Stomach smooth muscle (tissue), 2 donors: ENCODE measurements around the gene ZNF469.

Experiments used
- H3K27ac ChIP-seq: one replicate; pipeline ENCODE4 v1.7.0; 2013; ENCODE audit warnings: mild to moderate bottlenecking, low read length, inconsistent platforms
- H3K27me3 ChIP-seq, 2 donors: one replicate each; pipeline ENCODE4 v1.7.0; 2013; ENCODE audit warnings: low read length in 2 of 2; ENCODE audit not compliant: insufficient read depth in 2 of 2, control insufficient read depth in 1 of 2
- H3K36me3 ChIP-seq, 2 donors: one replicate each; pipeline ENCODE4 v1.7.0; 2013; ENCODE audit warnings: low read length in 2 of 2; ENCODE audit not compliant: control insufficient read depth in 2 of 2, insufficient read depth in 2 of 2
- H3K4me1 ChIP-seq: one replicate; pipeline ENCODE4 v1.7.0; 2013; ENCODE audit warnings: low read length; ENCODE audit not compliant: control insufficient read depth, insufficient read depth
- H3K4me3 ChIP-seq, 2 donors: one replicate each; pipeline ENCODE4 v1.7.0; 2013; ENCODE audit warnings: low read length in 2 of 2
- H3K9ac ChIP-seq, 2 donors: one replicate each; pipeline ENCODE4 v1.7.0; 2013; ENCODE audit warnings: low read length in 2 of 2, mild to moderate bottlenecking in 1 of 2
- H3K9me3 ChIP-seq, 2 donors: one replicate each; pipeline ENCODE4 v1.7.0; 2013; ENCODE audit warnings: low read length in 2 of 2; ENCODE audit not compliant: control insufficient read depth in 2 of 2
- donor health status: healthy.
- donor health status: Pancreatic carcinoma.

Gene ZNF469

DNA sequence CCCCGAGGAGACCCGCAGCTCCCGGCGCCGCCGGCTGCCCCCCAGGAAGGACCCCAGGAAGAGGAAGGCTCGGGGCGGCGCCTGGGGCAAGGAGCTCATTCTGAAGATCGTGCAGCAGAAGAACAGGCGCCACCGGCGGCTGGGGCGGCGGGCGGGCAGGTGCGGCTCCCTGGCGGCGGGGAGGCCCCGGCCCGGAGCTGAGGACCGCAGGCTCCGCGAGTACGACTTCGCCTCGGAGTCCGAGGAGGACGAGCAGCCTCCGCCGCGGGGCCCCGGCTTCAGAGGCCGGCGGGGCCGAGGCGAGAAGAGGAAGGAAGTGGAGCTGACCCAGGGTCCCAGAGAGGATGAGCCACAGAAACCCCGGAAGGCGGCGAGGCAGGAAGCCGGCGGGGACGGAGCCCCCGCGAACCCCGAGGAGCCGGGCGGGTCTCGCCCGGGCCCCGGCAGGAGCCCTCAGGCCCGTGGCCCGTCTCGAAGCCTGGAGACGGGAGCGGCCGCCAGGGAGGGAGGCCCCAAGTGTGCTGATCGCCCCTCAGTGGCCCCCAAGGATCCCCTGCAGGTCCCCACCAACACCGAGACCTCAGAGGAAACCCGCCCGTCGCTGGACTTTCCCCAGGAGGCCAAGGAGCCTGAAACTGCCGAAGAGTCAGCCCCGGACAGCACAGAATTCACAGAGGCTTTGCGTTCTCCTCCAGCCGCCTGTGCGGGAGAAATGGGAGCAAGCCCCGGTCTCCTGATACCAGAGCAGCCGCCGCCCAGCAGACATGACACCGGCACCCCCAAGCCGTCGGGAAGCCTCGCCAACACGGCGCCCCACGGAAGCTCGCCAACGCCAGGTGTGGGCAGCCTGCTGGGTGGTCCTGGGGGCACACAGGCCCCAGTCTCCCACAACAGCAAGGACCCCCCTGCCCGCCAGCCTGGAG is 48.0 kb downstream of the ZNF469 start:
- no peak overlapping the region for H3K9ac ChIP-seq
- no peak overlapping the region for H3K27ac ChIP-seq
- no peaks in the 10 kb centered on the region for H3K9me3 ChIP-seq
- H3K27me3 ChIP-seq, result peaks cover 15 to 28% of the 10 kb centered on the region in 2 donors
- peaks cover 7% of the 10 kb centered on the region for H3K4me1 ChIP-seq
- H3K4me3 ChIP-seq, result peak overlapping the region in 1 of 2 donors; percentile 49
- no peaks in the 10 kb centered on the region for H3K36me3 ChIP-seq

DNA sequence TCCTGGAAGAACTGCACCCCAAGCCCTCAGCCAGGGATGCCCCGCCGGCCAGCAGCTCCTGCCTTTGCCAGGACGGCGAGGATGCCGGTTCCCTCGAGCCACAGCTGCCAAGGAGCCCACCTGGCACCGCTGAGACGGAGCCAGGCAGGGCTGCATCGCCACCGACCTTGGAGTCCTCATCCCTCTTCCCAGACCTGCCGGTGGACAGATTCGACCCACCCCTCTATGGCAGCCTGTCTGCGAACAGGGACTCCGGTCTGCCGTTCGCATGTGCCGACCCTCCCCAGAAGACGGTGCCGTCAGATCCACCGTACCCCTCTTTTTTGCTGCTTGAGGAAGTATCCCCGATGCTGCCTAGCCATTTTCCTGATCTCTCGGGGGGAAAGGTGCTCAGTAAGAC is 48.9 kb downstream of the ZNF469 start:
- H3K4me1 ChIP-seq, result peaks cover 7% of the 10 kb centered on the region
- peaks cover 15 to 28% of the 10 kb centered on the region in 2 donors for H3K27me3 ChIP-seq
- H3K27ac ChIP-seq, result no peak overlapping the region
- no peak overlapping the region for H3K9ac ChIP-seq
- no peaks in the 10 kb centered on the region for H3K9me3 ChIP-seq
- no peak overlapping the region for H3K4me3 ChIP-seq
- no peaks in the 10 kb centered on the region for H3K36me3 ChIP-seq

- H3K36me3 ChIP-seq, result no peaks in the 10 kb centered on the region
- no peak overlapping the region for H3K9ac ChIP-seq
- H3K27me3 ChIP-seq, result peaks cover 15 to 31% of the 10 kb centered on the region in 2 donors
These were observed 49.4 kb downstream of the ZNF469 start for GRCh38 chr16:88432174-88432573.

More at GRCh38 chr16:88432174-88432573, 49.4 kb downstream of the ZNF469 start:
- Histone ChIP-seq H3K4me3 (no peak overlapping the region), H3K4me1 (peaks cover 7% of the 10 kb centered on the region), H3K9me3 (no peaks in the 10 kb centered on the region), H3K27ac (no peak overlapping the region)
